ENCODE data around the gene EPB41. TPM values are rescaled to one million over a fixed set of nuclear protein-coding genes. Genes with fewer than 3 reads are reported as not detected.

Gene EPB41
- total RNA-seq, 3 donors from 2014 or later (not counting 1 experiment from before 2014, with no cell fraction given): 151 to 196 (median 172) TPM

GRCh38 chr1:29125237-29125641, 210.9 kb downstream of the EPB41 start:
- H3K27me3 Mint-ChIP-seq (ENCODE audit: low read depth in 2 of 2): peaks cover 8 to 13% of the 10 kb centered on the region in 2 donors
- H3K27ac ChIP-seq (ENCODE audit: low read length): no peak overlapping the region
- H3K36me3 ChIP-seq (ENCODE audit: control insufficient read depth, insufficient read depth, low read length): no peaks in the 10 kb centered on the region
- no peak for DNase-seq
- H3K27me3 ChIP-seq (ENCODE audit: control insufficient read depth, insufficient read depth, low read length): peaks cover 23% of the 10 kb centered on the region
- no peak overlapping the region for H3K4me3 ChIP-seq (ENCODE audit: low read length)
- no peaks in the 10 kb centered on the region for H3K9me3 Mint-ChIP-seq
- intact Hi-C loops (cut with micrococcal nuclease): no loop called here
- peak overlapping the region; percentile 88 for H3K4me3 Mint-ChIP-seq
- peaks cover 38% of the 10 kb centered on the region for H3K4me1 ChIP-seq (ENCODE audit: control insufficient read depth, insufficient read depth, low read length)
- ATAC-seq: no peak
- H3K9me3 ChIP-seq (ENCODE audit: control insufficient read depth, insufficient read depth, low read length): no peaks in the 10 kb centered on the region
- WGBS (ENCODE audit: insufficient coverage): 84% methylated on average over 14 of the region's 14 CpGs
- H3K36me3 Mint-ChIP-seq: no peaks in the 10 kb centered on the region
- peak overlapping the region; percentile 50 to 76 for H3K27ac Mint-ChIP-seq
- no peak for TF ChIP-seq CTCF (IDR thresholded peaks at IDR 0.05)
- peaks cover 8 to 18% of the 10 kb centered on the region in 2 donors for H3K4me1 Mint-ChIP-seq

GRCh38 chr1:29125788-29126187, 211.4 kb downstream of the EPB41 start:
- Mint-ChIP-seq H3K27me3 (ENCODE audit: low read depth in 2 of 2) (peaks cover 8 to 12% of the 10 kb centered on the region in 2 donors), H3K4me3 (peak overlapping the region; percentile 88), H3K9me3 (no peaks in the 10 kb centered on the region), H3K27ac (peak overlapping the region; percentile 50 to 76), H3K36me3 (no peaks in the 10 kb centered on the region), H3K4me1 (peaks cover 8 to 18% of the 10 kb centered on the region in 2 donors)
- no peak for TF ChIP-seq CTCF (IDR thresholded peaks at IDR 0.05)
- intact Hi-C loops (cut with micrococcal nuclease): no loop called here
- peaks cover 23% of the 10 kb centered on the region for H3K27me3 ChIP-seq (ENCODE audit: control insufficient read depth, insufficient read depth, low read length)
- DNase-seq (no peak), ATAC-seq (no peak)
- H3K4me1 ChIP-seq (ENCODE audit: control insufficient read depth, insufficient read depth, low read length): peaks cover 37% of the 10 kb centered on the region
- no peaks in the 10 kb centered on the region for H3K9me3 ChIP-seq (ENCODE audit: control insufficient read depth, insufficient read depth, low read length)
- 91% methylated on average over 6 of the region's 6 CpGs for WGBS (ENCODE audit: insufficient coverage)
- H3K4me3 ChIP-seq (ENCODE audit: low read length): no peak overlapping the region
- no peak overlapping the region for H3K27ac ChIP-seq (ENCODE audit: low read length)
- H3K36me3 ChIP-seq (ENCODE audit: control insufficient read depth, insufficient read depth, low read length): no peaks in the 10 kb centered on the region

GRCh38 chr1:29126198-29126597, 211.8 kb downstream of the EPB41 start:
- Histone ChIP-seq H3K4me3 (ENCODE audit: low read length) (no peak overlapping the region), H3K4me1 (ENCODE audit: control insufficient read depth, insufficient read depth, low read length) (peaks cover 34% of the 10 kb centered on the region), H3K27ac (ENCODE audit: low read length) (no peak overlapping the region), H3K27me3 (ENCODE audit: control insufficient read depth, insufficient read depth, low read length) (peaks cover 23% of the 10 kb centered on the region), H3K36me3 (ENCODE audit: control insufficient read depth, insufficient read depth, low read length) (no peaks in the 10 kb centered on the region), H3K9me3 (ENCODE audit: control insufficient read depth, insufficient read depth, low read length) (no peaks in the 10 kb centered on the region)
- over 99% methylated on average over 6 of the region's 6 CpGs for WGBS (ENCODE audit: insufficient coverage)
- H3K27me3 Mint-ChIP-seq (ENCODE audit: low read depth in 2 of 2): peaks cover 8 to 12% of the 10 kb centered on the region in 2 donors
- H3K4me1 Mint-ChIP-seq: peaks cover 8 to 18% of the 10 kb centered on the region in 2 donors
- DNase-seq: no peak
- intact Hi-C loops (cut with micrococcal nuclease): no loop called here
- H3K27ac Mint-ChIP-seq: peak overlapping the region; percentile 50 to 76
- ATAC-seq: no peak
- H3K9me3 Mint-ChIP-seq: no peaks in the 10 kb centered on the region
- no peak for TF ChIP-seq CTCF (IDR thresholded peaks at IDR 0.05)
- H3K4me3 Mint-ChIP-seq: peak overlapping the region; percentile 88
- no peaks in the 10 kb centered on the region for H3K36me3 Mint-ChIP-seq

DNA sequence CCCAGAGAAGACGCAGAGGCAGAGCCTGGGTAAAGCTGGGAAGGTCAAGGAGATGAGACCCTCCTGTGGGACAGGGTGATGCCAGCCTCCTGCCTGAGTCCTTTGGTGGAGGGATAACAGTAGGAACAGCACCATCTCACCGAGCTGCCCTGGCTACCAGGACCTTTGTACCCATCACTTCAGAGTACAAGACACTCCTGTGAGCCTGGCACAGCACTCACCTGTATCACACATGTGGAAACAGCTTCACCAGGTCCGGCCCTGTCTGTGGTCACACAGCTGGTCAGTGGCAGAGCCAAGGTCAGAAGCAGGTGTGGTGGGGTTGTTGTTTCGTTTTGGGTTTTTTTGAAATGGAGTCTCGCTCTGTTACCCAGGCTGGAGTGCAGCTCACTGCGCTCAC, 214.4 kb downstream of the EPB41 start:
- TF ChIP-seq CTCF (IDR thresholded peaks at IDR 0.05): no peak
- H3K27ac Mint-ChIP-seq: no peak overlapping the region
- H3K9me3 Mint-ChIP-seq: no peaks in the 10 kb centered on the region
- Histone ChIP-seq H3K27ac (ENCODE audit: low read length) (no peak overlapping the region), H3K4me3 (ENCODE audit: low read length) (no peak overlapping the region), H3K9me3 (ENCODE audit: control insufficient read depth, insufficient read depth, low read length) (no peaks in the 10 kb centered on the region), H3K27me3 (ENCODE audit: control insufficient read depth, insufficient read depth, low read length) (peaks cover 10% of the 10 kb centered on the region), H3K36me3 (ENCODE audit: control insufficient read depth, insufficient read depth, low read length) (no peaks in the 10 kb centered on the region), H3K4me1 (ENCODE audit: control insufficient read depth, insufficient read depth, low read length) (peaks cover 13% of the 10 kb centered on the region)
- no peak for DNase-seq
- peaks cover 21% of the 10 kb centered on the region in 2 donors for H3K27me3 Mint-ChIP-seq (ENCODE audit: low read depth in 2 of 2)
- peaks cover 8 to 10% of the 10 kb centered on the region in 2 donors for H3K4me1 Mint-ChIP-seq
- ATAC-seq: no peak
- H3K36me3 Mint-ChIP-seq: no peaks in the 10 kb centered on the region
- WGBS (ENCODE audit: insufficient coverage): 82% methylated on average over 6 of the region's 6 CpGs
- H3K4me3 Mint-ChIP-seq: no peak overlapping the region
- intact Hi-C loops (cut with micrococcal nuclease): no loop called here
